Lower lobe of right lung (tissue), 2 donors: ENCODE data around the gene KIAA1217. TPM values are rescaled to one million over a fixed set of nuclear protein-coding genes. Genes with fewer than 3 reads are reported as not detected.

ENCODE experiments used
- ATAC-seq, 2 donors: fragments of 200-7000 bp; cut with Tn5 transposase; one replicate each; pipeline ENCODE4 v1.9.1; 2020 to 2022; ENCODE audit warnings: mild to moderate bottlenecking in 2 of 2, moderate library complexity in 2 of 2
- DNase-seq: peaks from one replicate; pipeline ENCODE4 v3.0.0-alpha.2; 2020
- H3K27ac ChIP-seq: fragments of 200-600 bp; one replicate; pipeline ENCODE4 v1.8.0; 2022
- H3K27me3 ChIP-seq: fragments of 200-600 bp; one replicate; pipeline ENCODE4 v1.8.0; 2022; ENCODE audit warnings: low read depth
- H3K36me3 ChIP-seq: fragments of 200-600 bp; one replicate; pipeline ENCODE4 v1.8.0; 2022; ENCODE audit warnings: mild to moderate bottlenecking
- H3K4me1 ChIP-seq: fragments of 200-600 bp; one replicate; pipeline ENCODE4 v1.8.0; 2022
- H3K4me3 ChIP-seq: fragments of 200-600 bp; one replicate; pipeline ENCODE4 v1.8.0; 2022; ENCODE audit warnings: mild to moderate bottlenecking
- H3K9me3 ChIP-seq: fragments of 200-600 bp; one replicate; pipeline ENCODE4 v1.8.0; 2022
- CTCF ChIP-seq: fragments of 200-600 bp; IDR thresholded peaks from one replicate; pipeline ENCODE4 v1.8.0; 2022; ENCODE audit warnings: antibody characterized with exemption, mild to moderate bottlenecking
- intact Hi-C: fragments of 100-400 bp; cut with DNase I; formaldehyde crosslinking; loops from one replicate; pipeline ENCODE4 v1.11.0; 2022
- total RNA-seq: library from RNA; stranded (reverse); fragmentation: NEBNext Ultra II Directional; extraction: Animal tissue kit (Norgen Biotek cat#: 25700); gene quantifications from one replicate; pipeline ENCODE4 v1.2.1, GENCODE V29; 2021
- donor health status: DM: no; HTN: yes; CAD: no; lungs with severe emphysema.

Gene KIAA1217
- total RNA-seq, 1 donor from 2014 or later: 37.2 TPM

- H3K4me1 ChIP-seq: peaks cover 25% of the 10 kb centered on the region
- H3K9me3 ChIP-seq: no peaks in the 10 kb centered on the region
- intact Hi-C loops: no loop called here
- no peaks in the 10 kb centered on the region for H3K36me3 ChIP-seq
- TF ChIP-seq CTCF: no peak
- H3K27ac ChIP-seq: no peak overlapping the region
- H3K27me3 ChIP-seq: no peaks in the 10 kb centered on the region
- ATAC-seq (no peak), DNase-seq (no peak)
- no peak overlapping the region for H3K4me3 ChIP-seq
These were observed 250.9 kb downstream of the KIAA1217 start for GRCh38 chr10:24459836-24460235.

- DNase-seq: no peak
- Histone ChIP-seq H3K27ac (no peak overlapping the region), H3K9me3 (no peaks in the 10 kb centered on the region), H3K4me1 (peaks cover 26% of the 10 kb centered on the region), H3K4me3 (no peak overlapping the region), H3K27me3 (no peaks in the 10 kb centered on the region), H3K36me3 (no peaks in the 10 kb centered on the region)
- no peak for TF ChIP-seq CTCF
- no peak for ATAC-seq
- intact Hi-C loops: no loop called here
These were observed 253.4 kb downstream of the KIAA1217 start for GRCh38 chr10:24462291-24462813.

- H3K27ac ChIP-seq: peak overlapping the region; percentile 15
- no peaks in the 10 kb centered on the region for H3K36me3 ChIP-seq
- peaks cover 26% of the 10 kb centered on the region for H3K4me1 ChIP-seq
- intact Hi-C loops: no loop called here
- DNase-seq (no peak), ATAC-seq (no peak)
- H3K27me3 ChIP-seq: no peaks in the 10 kb centered on the region
- no peaks in the 10 kb centered on the region for H3K9me3 ChIP-seq
- no peak overlapping the region for H3K4me3 ChIP-seq
- TF ChIP-seq CTCF: no peak
These were observed 254.1 kb downstream of the KIAA1217 start for GRCh38 chr10:24462889-24463552.

- no peak overlapping the region for H3K4me3 ChIP-seq
- peak overlapping the region; percentile 80 for H3K27ac ChIP-seq
- no peak for DNase-seq
- H3K36me3 ChIP-seq: no peaks in the 10 kb centered on the region
- no peaks in the 10 kb centered on the region for H3K9me3 ChIP-seq
- H3K4me1 ChIP-seq: peaks cover 26% of the 10 kb centered on the region
- ATAC-seq: no peak
- intact Hi-C loops: no loop called here
- no peak for TF ChIP-seq CTCF
- H3K27me3 ChIP-seq: no peaks in the 10 kb centered on the region
These were observed 254.9 kb downstream of the KIAA1217 start for GRCh38 chr10:24463611-24464426.

GRCh38 chr10:24465124-24465874 lies 256.4 kb downstream of the KIAA1217 start:
- DNase-seq (no peak), ATAC-seq (peak; percentile 66 to 75)
- intact Hi-C loops: no loop called here
- peak overlapping the region; percentile 80 for H3K27ac ChIP-seq
- peak overlapping the region; percentile 34 for H3K4me3 ChIP-seq
- no peaks in the 10 kb centered on the region for H3K9me3 ChIP-seq
- no peak for TF ChIP-seq CTCF
- peaks cover 26% of the 10 kb centered on the region for H3K4me1 ChIP-seq
- no peaks in the 10 kb centered on the region for H3K27me3 ChIP-seq
- H3K36me3 ChIP-seq: no peaks in the 10 kb centered on the region
